ENCODE data around the gene SKOR1. TPM values are rescaled to one million over a fixed set of nuclear protein-coding genes. Genes with fewer than 3 reads are reported as not detected.

SKOR1 gene
- total RNA-seq, 1 donor from 2014 or later: 0.22 TPM

DNA sequence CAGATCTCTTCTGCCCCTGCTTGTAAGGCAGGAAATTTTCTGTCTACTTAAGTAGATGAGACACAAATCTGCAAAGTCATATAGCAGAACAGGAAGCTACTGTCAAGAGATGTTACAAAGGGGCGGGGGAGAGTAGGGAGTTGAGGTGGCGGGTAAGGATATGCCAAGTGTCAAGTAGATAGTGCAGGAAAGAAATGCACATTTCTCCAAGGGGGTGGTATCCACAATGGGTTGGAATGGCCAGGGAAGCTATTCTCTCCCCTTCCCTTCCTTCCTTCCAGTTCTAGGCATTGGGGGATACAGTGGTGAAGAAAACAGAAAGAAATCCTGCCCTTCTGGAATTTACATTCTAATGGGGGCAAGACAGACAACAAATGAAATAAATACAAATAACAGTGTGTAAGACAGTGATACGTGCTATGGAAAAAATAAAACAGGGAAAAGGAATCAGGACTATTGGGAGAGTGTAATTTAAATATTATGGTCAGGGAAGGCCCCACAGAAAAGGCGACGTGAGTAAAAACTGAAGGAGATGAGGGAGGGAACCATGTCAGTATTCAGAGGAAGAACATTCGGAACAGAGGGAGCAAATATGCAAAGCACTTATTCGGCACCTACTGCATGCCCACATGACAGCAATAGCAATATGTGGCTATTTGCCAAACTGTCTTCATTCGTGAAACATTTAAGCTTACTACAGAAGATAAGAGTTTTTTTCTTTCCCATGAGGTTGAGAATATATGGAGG lies 57.4 kb downstream of the SKOR1 start:
- intact Hi-C loops (cut with micrococcal nuclease): no loop called here

DNA sequence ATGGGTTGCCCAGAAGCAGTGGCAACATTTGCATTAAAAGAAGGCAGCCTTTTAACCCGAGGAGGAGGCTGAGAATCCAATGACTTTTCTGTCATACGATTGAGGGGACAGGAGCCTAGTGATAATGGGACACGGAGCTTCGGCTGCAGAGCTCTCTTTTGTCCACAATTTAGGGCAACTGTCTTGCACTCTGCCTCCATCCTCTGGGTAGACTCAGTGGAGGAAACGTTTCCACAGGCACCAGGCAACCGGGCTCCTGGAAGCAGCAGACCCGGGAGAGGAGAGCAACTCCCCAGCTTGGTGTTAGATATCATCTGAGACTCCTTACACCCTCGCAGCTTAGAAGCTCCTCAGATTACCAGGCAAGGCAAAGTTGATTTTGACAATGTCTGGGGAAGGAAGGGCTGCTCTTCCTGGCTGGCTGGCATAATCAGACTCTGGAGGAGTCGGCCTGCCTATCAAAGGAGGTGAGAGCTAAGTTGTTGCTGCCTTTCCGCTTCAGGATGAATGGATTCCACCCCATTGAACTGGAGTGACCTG lies 58.0 kb downstream of the SKOR1 start:
- intact Hi-C loops (cut with micrococcal nuclease): no loop called here

DNA sequence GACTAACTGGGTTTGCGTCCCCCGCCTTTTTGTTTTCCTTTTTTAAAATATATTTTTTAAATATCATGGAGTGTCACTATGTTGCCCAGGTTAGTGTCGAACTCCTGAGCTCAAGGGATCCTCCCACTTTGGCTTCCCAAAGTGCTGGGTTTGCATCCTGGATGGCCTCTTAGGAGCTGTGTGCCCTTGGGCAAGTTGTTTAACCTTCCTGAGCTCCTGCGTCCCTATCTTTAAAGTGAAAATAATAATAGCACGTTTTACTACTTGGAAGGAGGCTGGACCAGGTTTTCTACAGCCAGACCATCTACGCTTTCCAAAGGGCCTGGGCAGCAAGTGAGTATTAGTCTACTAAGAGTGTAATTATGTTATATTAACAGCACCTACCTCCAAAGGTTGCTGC lies 58.7 kb downstream of the SKOR1 start:
- intact Hi-C loops (cut with micrococcal nuclease): no loop called here

Other genes starting within 250 kb of the SKOR1 start
- gene RNU6-1, start 14.5 kb downstream of the SKOR1 start, total RNA-seq: not detected in 2 replicates
- gene PIAS1, start 228.8 kb downstream of the SKOR1 start, total RNA-seq: 42.1 and 42.8 TPM in 2 replicates

Measured in T-helper 1 cell treated with Interleukin-12 subunit alpha and Interleukin-12 subunit beta and Interleukin-4 antibody, amounts not matched to agents 30 ng/mL and 1 ng/mL, for 36 hours (primary cell).